Measurements from ENCODE around the gene CLEC9A. TPM values are rescaled to one million over a fixed set of nuclear protein-coding genes. Genes with fewer than 3 reads are reported as not detected.

CLEC9A gene
- total RNA-seq, 1 experiment from 2014 or later: not detected

DNA sequence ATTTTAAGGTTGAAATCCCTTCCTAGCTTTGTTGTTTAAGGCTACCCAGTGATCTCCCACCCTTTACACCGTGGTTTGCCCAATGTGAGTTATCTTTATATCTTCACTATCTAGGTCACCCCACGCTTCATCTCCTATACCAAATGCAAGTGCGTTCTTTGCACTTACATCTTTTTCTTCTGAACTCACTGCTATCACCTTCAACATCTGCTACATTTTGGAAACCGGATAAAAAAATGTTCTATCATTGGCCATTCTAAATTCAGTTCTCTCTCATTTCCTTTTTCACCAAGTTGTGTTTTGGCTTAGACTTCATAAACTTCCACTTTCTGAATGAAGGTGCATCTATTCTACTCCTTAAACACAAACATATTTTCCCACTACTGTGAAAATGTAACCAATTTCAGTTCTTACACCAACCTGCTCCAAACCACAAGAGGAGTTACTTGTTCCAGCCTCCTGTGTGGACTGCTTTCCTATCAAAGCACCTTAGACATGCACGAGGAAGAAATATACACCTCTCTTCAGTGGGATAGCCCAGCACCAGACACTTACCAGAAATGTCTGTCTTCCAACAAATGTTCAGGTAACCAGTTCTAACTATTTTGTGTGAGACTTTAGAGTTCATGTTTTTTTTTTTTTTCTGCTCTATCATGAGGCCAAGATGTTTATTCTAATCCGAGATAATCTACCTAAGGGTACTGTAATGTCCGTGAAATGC is 21.9 kb downstream of the CLEC9A start:
- Histone ChIP-seq H3K27me3 (ENCODE audit: insufficient read depth, low read length) (peaks cover 60% of the 10 kb centered on the region), H3K9me2 (ENCODE audit: insufficient read depth) (no peaks in the 10 kb centered on the region), H3K4me1 (ENCODE audit: control insufficient read depth in 1 of 2, insufficient read depth in 2 of 2, low read length in 2 of 2) (no peaks in the 10 kb centered on the region), H3K4me3 (replicated peaks in 1 of 2; ENCODE audit: low read depth in 1 of 2, low read length in 2 of 2) (no peak overlapping the region), H2AFZ (ENCODE audit: low read depth, low read length, poor library complexity, severe bottlenecking) (no peak overlapping the region), H3K27ac (ENCODE audit: low read depth, low read length) (no peak overlapping the region), H3K4me2 (ENCODE audit: low read length) (no peak overlapping the region), H3K79me2 (ENCODE audit: insufficient read depth, low read length) (no peaks in the 10 kb centered on the region), H3K9me3 (ENCODE audit: control insufficient read depth in 1 of 2, insufficient read depth in 1 of 2, low read depth in 1 of 2, low read length in 2 of 2) (no peaks in the 10 kb centered on the region), H3K9ac (ENCODE audit: low read length) (no peak overlapping the region), H3K36me3 (ENCODE audit: control insufficient read depth in 1 of 2, insufficient read depth in 2 of 2, low read length in 2 of 2) (no peaks in the 10 kb centered on the region), H4K20me1 (ENCODE audit: insufficient read depth) (0 out of 2 replicates have a peak, but pooled peaks cover 4% of the 10 kb centered on the region)
- ATAC-seq: no peak
- intact Hi-C loops (cut with micrococcal nuclease): no loop called here
- CTCF ChIA-PET: no interaction called here
- BruUV-seq (replicated peaks): no TSS peak
- RAD21 ChIA-PET (ENCODE audit: low non-redundant PET in 1 of 2, low total read pairs in 2 of 2, uncharacterized antibody in 2 of 2, unreplicated experiment in 2 of 2): no interaction called here
- DNase-seq (ENCODE audit: low read depth, low spot score): no peak
- POLR2A ChIA-PET: no interaction called here
- TF ChIP-seq EGR1 (IDR thresholded peaks at IDR 0.05; ENCODE audit: low read depth) (no peak), EZH2 (IDR thresholded peaks at IDR 0.05) (no peak), ATF3 (IDR thresholded peaks at IDR 0.05) (no peak), TCF7L2 (IDR thresholded peaks at IDR 0.05; ENCODE audit: borderline replicate concordance, extremely low read depth, insufficient read depth, insufficient read length) (no peak), CBX3 (IDR thresholded peaks at IDR 0.05; ENCODE audit: low read depth) (no peak), POLR2AphosphoS5 (IDR thresholded peaks at IDR 0.05; ENCODE audit: low read depth, low read length) (no peak), YY1 (IDR thresholded peaks at IDR 0.05; ENCODE audit: extremely low read depth, insufficient replicate concordance, low read depth, low read length) (no peak), SP1 (IDR thresholded peaks at IDR 0.05; ENCODE audit: low read depth) (no peak), ZNF274 (IDR thresholded peaks at IDR 0.05; ENCODE audit: low read depth, low read length) (no peak), CEBPB (IDR thresholded peaks at IDR 0.05; ENCODE audit: low read depth) (no peak), CTCF (IDR thresholded peaks at IDR 0.05 in 2 of 3, conservative IDR thresholded peaks at IDR 0.05 in 1 of 3; ENCODE audit: borderline replicate concordance in 1 of 3, insufficient read depth in 1 of 3, low read depth in 2 of 3, low read length in 2 of 3) (no peak), SIN3A (IDR thresholded peaks at IDR 0.05; ENCODE audit: low read depth) (no peak), SRF (IDR thresholded peaks at IDR 0.05; ENCODE audit: low read depth) (no peak), POLR2A (IDR thresholded peaks at IDR 0.05; ENCODE audit: borderline replicate concordance, extremely low read depth, insufficient read depth, insufficient read length) (no peak)
- TF ChIP-seq, protein P1, sequence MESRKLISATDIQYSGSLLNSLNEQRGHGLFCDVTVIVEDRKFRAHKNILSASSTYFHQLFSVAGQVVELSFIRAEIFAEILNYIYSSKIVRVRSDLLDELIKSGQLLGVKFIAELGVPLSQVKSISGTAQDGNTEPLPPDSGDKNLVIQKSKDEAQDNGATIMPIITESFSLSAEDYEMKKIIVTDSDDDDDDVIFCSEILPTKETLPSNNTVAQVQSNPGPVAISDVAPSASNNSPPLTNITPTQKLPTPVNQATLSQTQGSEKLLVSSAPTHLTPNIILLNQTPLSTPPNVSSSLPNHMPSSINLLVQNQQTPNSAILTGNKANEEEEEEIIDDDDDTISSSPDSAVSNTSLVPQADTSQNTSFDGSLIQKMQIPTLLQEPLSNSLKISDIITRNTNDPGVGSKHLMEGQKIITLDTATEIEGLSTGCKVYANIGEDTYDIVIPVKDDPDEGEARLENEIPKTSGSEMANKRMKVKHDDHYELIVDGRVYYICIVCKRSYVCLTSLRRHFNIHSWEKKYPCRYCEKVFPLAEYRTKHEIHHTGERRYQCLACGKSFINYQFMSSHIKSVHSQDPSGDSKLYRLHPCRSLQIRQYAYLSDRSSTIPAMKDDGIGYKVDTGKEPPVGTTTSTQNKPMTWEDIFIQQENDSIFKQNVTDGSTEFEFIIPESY (IDR thresholded peaks at IDR 0.05; ENCODE audit: extremely low read depth, insufficient replicate concordance, low read length): no peak
- TF ChIP-seq, protein P2, sequence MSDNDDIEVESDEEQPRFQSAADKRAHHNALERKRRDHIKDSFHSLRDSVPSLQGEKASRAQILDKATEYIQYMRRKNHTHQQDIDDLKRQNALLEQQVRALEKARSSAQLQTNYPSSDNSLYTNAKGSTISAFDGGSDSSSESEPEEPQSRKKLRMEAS (IDR thresholded peaks at IDR 0.05): no peak
- TF ChIP-seq, protein P3, sequence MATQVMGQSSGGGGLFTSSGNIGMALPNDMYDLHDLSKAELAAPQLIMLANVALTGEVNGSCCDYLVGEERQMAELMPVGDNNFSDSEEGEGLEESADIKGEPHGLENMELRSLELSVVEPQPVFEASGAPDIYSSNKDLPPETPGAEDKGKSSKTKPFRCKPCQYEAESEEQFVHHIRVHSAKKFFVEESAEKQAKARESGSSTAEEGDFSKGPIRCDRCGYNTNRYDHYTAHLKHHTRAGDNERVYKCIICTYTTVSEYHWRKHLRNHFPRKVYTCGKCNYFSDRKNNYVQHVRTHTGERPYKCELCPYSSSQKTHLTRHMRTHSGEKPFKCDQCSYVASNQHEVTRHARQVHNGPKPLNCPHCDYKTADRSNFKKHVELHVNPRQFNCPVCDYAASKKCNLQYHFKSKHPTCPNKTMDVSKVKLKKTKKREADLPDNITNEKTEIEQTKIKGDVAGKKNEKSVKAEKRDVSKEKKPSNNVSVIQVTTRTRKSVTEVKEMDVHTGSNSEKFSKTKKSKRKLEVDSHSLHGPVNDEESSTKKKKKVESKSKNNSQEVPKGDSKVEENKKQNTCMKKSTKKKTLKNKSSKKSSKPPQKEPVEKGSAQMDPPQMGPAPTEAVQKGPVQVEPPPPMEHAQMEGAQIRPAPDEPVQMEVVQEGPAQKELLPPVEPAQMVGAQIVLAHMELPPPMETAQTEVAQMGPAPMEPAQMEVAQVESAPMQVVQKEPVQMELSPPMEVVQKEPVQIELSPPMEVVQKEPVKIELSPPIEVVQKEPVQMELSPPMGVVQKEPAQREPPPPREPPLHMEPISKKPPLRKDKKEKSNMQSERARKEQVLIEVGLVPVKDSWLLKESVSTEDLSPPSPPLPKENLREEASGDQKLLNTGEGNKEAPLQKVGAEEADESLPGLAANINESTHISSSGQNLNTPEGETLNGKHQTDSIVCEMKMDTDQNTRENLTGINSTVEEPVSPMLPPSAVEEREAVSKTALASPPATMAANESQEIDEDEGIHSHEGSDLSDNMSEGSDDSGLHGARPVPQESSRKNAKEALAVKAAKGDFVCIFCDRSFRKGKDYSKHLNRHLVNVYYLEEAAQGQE (IDR thresholded peaks at IDR 0.05; ENCODE audit: low read depth): no peak
